Panc1 (cell line): ENCODE measurements around the gene SLC5A9. TPM values are rescaled to one million over a fixed set of nuclear protein-coding genes. Genes with fewer than 3 reads are reported as not detected.

Source experiments
- ATAC-seq: fragments of 200-7000 bp; cut with Tn5 transposase; 2 replicates; pipeline ENCODE4 v1.9.1; 2020; ENCODE audit warnings: mild to moderate bottlenecking, moderate library complexity
- BruUV-seq: library from RNA; stranded (reverse); fragments of 400-500 nt; replicated peaks from 2 replicates; lab custom pipeline; 2021; lab: Mats Ljungman, UMichigan
- CTCF ChIA-PET: fragments of 300-600 bp; sonication (Branson Sonifier 250); formaldehyde crosslinking; loops from one replicate; lab custom pipeline; 2022; ENCODE audit warnings: antibody characterized with exemption; lab: Charles Lee
- POLR2A ChIA-PET: fragments of 300-600 bp; sonication (Branson Sonifier 250); formaldehyde crosslinking; loops from one replicate; lab custom pipeline; 2022; ENCODE audit warnings: antibody characterized with exemption; lab: Charles Lee
- DNase-seq: peaks from one replicate; pipeline ENCODE4 v3.0.0-alpha.2; 2010; ENCODE audit warnings: low read depth, low spot score
- H3K27ac ChIP-seq: 2 replicates; pipeline ENCODE4 v1.5.1; 2011; ENCODE audit warnings: mild to moderate bottlenecking, low read length, inconsistent platforms
- H3K27me3 ChIP-seq: fragments of 200-500 bp; sonication (Bioruptor generic); 2 replicates; pipeline ENCODE4 v1.6.0; 2014; ENCODE audit warnings: low read length, inconsistent platforms; ENCODE audit not compliant: control insufficient read depth, insufficient read depth
- H3K36me3 ChIP-seq: fragments of 200-500 bp; sonication (Bioruptor generic); 2 replicates; pipeline ENCODE4 v1.5.1; 2014; ENCODE audit warnings: inconsistent platforms, mild to moderate bottlenecking, low read length, moderate library complexity; ENCODE audit not compliant: control insufficient read depth, insufficient read depth
- H3K4me1 ChIP-seq: 2 replicates; pipeline ENCODE4 v1.5.1; 2011; ENCODE audit warnings: inconsistent platforms, mild to moderate bottlenecking, low read length, moderate library complexity; ENCODE audit not compliant: control insufficient read depth, insufficient read depth
- H3K4me3 ChIP-seq, 2 experiments: 2 replicates each; pipeline ENCODE4 v1.5.1; 2011 to 2012; ENCODE audit warnings: low read depth in 2 of 2, low read length in 2 of 2, mild to moderate bottlenecking in 2 of 2, inconsistent platforms in 1 of 2, moderate library complexity in 1 of 2
- H3K9me3 ChIP-seq: fragments of 200-500 bp; sonication (Bioruptor generic); 2 replicates; pipeline ENCODE4 v1.5.1; 2014; ENCODE audit warnings: low read depth, mild to moderate bottlenecking, inconsistent platforms, low read length, moderate library complexity; ENCODE audit not compliant: control insufficient read depth, insufficient read depth
- POLR2AphosphoS5 ChIP-seq: IDR thresholded peaks from 2 replicates; pipeline ENCODE4 v1.6.1; 2012; ENCODE audit warnings: mild to moderate bottlenecking, low read depth, low read length, moderate library complexity
- REST ChIP-seq, 2 experiments: IDR thresholded peaks; 2 replicates each; pipeline ENCODE4 v1.6.1; 2011 to 2012; ENCODE audit warnings: low read depth in 2 of 2, control low read depth in 1 of 2, low read length in 1 of 2, mild to moderate bottlenecking in 1 of 2, moderate library complexity in 1 of 2; ENCODE audit not compliant: insufficient read depth in 1 of 2
- SIN3A ChIP-seq: IDR thresholded peaks from 2 replicates; pipeline ENCODE4 v1.6.1; 2012; ENCODE audit warnings: low read depth, mild to moderate bottlenecking, low read length, moderate library complexity, borderline replicate concordance; ENCODE audit not compliant: insufficient read depth
- TCF7L2 ChIP-seq: IDR thresholded peaks from 2 replicates; pipeline ENCODE4 v1.6.1; 2011; ENCODE audit warnings: mild to moderate bottlenecking, low read depth, low read length, inconsistent platforms
- in situ Hi-C: cut with HindIII; loops from 2 replicates; pipeline ENCODE4 v1.10.0; 2016; ENCODE audit warnings: low sequenced_read_pairs, low pct_unique_long_range_greater_than_20kb
- intact Hi-C: fragments of 100-400 bp; cut with micrococcal nuclease; formaldehyde crosslinking; loops from one replicate; pipeline ENCODE4 v1.10.0; 2022; ENCODE audit not compliant: unreplicated experiment
- total RNA-seq: library from RNA; stranded (reverse); gene quantifications from one replicate; pipeline ENCODE4 v1.2.1, GENCODE V29; 2021; ENCODE audit not compliant: unreplicated experiment
- TF ChIP-seq, protein P1 (sequence below): fragments of 450-650 bp; IDR thresholded peaks from 2 replicates; pipeline ENCODE4 v1.5.1; 2017; ENCODE audit warnings: mild to moderate bottlenecking

The SLC5A9 gene
- total RNA-seq, 1 experiment from 2014 or later, result not detected

DNA sequence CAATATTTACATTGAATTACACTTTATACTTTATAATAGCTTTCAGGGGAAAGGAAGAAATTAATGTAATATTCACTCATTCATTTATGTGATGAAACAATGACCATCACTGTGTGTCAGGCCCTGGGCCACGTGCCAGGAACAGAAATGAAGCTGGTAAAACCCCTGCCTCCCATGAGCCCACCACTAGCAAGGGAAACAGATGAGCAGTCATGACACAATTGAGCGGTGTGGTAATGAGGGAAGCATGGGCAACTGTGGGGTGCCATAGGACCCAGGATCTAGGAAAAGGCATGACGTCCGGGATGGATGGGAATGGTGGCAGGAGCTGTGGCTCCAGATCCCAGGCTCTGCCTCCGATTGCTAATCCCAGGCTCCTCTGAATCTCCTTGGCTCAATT is 17.0 kb upstream of the SLC5A9 start:
- intact Hi-C loops, result no loop called here
- Histone ChIP-seq H3K4me1 (no peaks in the 10 kb centered on the region), H3K27ac (no peak overlapping the region), H3K9me3 (no peaks in the 10 kb centered on the region), H3K36me3 (no peaks in the 10 kb centered on the region), H3K4me3 (no peak overlapping the region), H3K27me3 (0 out of 2 replicates have a peak, but pooled peaks cover 2% of the 10 kb centered on the region)
- no TSS peak for BruUV-seq
- CTCF ChIA-PET, result interaction anchor here (0.6 to 0.7 kb wide), 2 partner anchors 39 to 510 kb away, joined by 3 to 4 read pairs; no protein-coding TSS in a partner anchor
- in situ Hi-C loops, result no loop called here
- POLR2A ChIA-PET, result no interaction called here
- no peak for DNase-seq
- TF ChIP-seq TCF7L2, result no peak
- TF ChIP-seq REST (IDR thresholded peaks at IDR 0.05; ENCODE audit: insufficient read depth in 1 of 2, low read depth in 2 of 2, low read length in 1 of 2), result no peak
- TF ChIP-seq POLR2AphosphoS5, result no peak
- TF ChIP-seq, protein P1, sequence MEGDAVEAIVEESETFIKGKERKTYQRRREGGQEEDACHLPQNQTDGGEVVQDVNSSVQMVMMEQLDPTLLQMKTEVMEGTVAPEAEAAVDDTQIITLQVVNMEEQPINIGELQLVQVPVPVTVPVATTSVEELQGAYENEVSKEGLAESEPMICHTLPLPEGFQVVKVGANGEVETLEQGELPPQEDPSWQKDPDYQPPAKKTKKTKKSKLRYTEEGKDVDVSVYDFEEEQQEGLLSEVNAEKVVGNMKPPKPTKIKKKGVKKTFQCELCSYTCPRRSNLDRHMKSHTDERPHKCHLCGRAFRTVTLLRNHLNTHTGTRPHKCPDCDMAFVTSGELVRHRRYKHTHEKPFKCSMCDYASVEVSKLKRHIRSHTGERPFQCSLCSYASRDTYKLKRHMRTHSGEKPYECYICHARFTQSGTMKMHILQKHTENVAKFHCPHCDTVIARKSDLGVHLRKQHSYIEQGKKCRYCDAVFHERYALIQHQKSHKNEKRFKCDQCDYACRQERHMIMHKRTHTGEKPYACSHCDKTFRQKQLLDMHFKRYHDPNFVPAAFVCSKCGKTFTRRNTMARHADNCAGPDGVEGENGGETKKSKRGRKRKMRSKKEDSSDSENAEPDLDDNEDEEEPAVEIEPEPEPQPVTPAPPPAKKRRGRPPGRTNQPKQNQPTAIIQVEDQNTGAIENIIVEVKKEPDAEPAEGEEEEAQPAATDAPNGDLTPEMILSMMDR, result no peak
- TF ChIP-seq SIN3A, result no peak
- ATAC-seq, result no peak

DNA sequence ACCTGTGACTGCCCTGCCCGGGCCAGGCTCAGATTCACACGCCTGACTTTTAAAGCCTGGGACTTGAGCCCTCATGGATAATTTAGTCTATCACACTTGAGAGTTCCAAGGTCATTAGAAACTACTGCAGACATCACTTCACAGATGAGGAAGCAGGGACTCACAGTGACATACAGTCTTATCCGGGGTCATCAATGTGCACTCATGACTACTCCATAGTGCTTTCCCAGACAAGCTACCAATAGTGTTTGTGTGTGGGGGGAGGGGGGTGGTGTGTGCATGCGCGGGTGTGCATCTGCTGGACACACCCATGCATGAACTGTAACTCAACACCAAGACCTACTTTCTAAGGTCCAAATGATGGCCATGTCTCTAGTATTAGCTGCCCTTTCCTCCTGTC is 16.1 kb upstream of the SLC5A9 start:
- CTCF ChIA-PET, result no interaction called here
- in situ Hi-C loops, result no loop called here
- H3K4me3 ChIP-seq, result no peak overlapping the region

More for the DNA sequence above, 16.1 kb upstream of the SLC5A9 start:
- POLR2A ChIA-PET, result no interaction called here
- Histone ChIP-seq H3K4me1 (no peaks in the 10 kb centered on the region), H3K36me3 (no peaks in the 10 kb centered on the region), H3K9me3 (no peaks in the 10 kb centered on the region), H3K27ac (no peak overlapping the region), H3K27me3 (0 out of 2 replicates have a peak, but pooled peaks cover under 1% of the 10 kb centered on the region)
- no peak for ATAC-seq
- no peak for DNase-seq
- no TSS peak for BruUV-seq
- TF ChIP-seq REST (IDR thresholded peaks at IDR 0.05; ENCODE audit: insufficient read depth in 1 of 2, low read depth in 2 of 2, low read length in 1 of 2) (no peak), POLR2AphosphoS5 (no peak), SIN3A (no peak), TCF7L2 (no peak)
- TF ChIP-seq, protein P1, result no peak
- intact Hi-C loops, result no loop called here
